ENCODE measurements around the gene CUEDC2.

The CUEDC2 gene

DNA sequence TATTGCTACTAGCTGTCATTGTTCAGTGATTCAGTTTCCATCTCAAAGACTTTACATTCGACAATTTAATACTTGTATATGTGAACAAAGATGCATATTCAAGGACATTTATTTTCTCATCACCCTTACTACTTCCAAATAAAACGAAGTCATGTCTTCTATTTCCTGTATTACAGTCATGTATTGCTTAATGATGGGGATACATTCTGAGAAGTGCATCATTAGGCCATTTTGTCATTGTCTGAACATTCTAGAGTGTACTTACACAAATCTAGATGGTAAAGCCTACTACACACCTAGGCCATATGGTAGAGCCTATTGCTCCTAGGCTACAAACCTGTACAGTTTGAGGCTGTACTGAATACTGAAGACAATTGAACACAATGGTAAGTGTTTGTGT, 12.5 kb upstream of the CUEDC2 start:
- DNase-seq (ENCODE audit: low read depth), result no peak
- TF ChIP-seq, protein P1, sequence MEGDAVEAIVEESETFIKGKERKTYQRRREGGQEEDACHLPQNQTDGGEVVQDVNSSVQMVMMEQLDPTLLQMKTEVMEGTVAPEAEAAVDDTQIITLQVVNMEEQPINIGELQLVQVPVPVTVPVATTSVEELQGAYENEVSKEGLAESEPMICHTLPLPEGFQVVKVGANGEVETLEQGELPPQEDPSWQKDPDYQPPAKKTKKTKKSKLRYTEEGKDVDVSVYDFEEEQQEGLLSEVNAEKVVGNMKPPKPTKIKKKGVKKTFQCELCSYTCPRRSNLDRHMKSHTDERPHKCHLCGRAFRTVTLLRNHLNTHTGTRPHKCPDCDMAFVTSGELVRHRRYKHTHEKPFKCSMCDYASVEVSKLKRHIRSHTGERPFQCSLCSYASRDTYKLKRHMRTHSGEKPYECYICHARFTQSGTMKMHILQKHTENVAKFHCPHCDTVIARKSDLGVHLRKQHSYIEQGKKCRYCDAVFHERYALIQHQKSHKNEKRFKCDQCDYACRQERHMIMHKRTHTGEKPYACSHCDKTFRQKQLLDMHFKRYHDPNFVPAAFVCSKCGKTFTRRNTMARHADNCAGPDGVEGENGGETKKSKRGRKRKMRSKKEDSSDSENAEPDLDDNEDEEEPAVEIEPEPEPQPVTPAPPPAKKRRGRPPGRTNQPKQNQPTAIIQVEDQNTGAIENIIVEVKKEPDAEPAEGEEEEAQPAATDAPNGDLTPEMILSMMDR (IDR thresholded peaks at IDR 0.05; ENCODE audit: insufficient read depth, low read depth, low read length, missing control alignments), result no peak
- H3K4me3 ChIP-seq (ENCODE audit: low read length), result no peak overlapping the region

DNA sequence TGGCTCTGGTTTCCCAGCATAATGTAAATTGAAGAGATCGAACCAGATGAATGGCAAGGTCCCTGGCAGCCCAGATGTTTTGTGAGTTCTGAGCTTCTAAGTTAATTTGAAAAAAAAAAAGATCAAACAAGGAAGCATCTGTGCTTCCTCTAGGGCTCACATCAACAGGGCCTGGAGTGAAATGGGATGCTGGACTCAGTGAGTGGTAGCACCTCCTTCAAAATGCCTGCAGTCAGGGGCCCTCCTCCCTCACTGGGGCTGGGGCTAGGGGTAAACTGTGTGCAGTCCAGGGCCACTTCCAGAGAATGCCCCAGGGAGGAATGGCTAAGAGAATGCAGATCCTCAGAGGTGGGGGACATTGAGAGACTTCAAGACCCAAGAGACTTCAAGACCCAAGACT, 6.0 kb upstream of the CUEDC2 start:
- H3K4me3 ChIP-seq (ENCODE audit: low read length), result no peak overlapping the region
- TF ChIP-seq, protein P1 (IDR thresholded peaks at IDR 0.05; ENCODE audit: insufficient read depth, low read depth, low read length, missing control alignments), result no peak
- DNase-seq (ENCODE audit: low read depth), result no peak

DNA sequence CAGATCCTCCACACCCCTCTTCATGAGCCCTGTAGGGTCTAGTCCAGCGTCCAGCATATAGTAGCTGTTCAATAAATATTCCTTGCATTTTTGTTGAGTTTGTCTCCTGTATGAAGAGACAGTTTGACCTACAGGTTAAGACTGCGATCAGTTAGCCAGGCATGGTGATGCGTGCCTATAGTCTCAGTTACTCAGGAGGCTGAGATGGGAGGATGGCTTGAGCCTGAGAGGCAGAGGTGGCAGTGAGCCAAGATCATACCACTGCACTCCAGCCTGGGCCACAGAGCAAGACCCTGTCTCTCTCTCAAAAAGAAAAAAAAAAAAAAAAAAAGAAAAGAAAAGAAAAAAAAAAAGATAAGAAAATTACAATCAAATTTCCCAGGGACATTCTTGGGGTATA, 5.1 kb upstream of the CUEDC2 start:
- TF ChIP-seq, protein P1 (IDR thresholded peaks at IDR 0.05; ENCODE audit: insufficient read depth, low read depth, low read length, missing control alignments), result no peak
- no peak for DNase-seq (ENCODE audit: low read depth)
- no peak overlapping the region for H3K4me3 ChIP-seq (ENCODE audit: low read length)

DNA sequence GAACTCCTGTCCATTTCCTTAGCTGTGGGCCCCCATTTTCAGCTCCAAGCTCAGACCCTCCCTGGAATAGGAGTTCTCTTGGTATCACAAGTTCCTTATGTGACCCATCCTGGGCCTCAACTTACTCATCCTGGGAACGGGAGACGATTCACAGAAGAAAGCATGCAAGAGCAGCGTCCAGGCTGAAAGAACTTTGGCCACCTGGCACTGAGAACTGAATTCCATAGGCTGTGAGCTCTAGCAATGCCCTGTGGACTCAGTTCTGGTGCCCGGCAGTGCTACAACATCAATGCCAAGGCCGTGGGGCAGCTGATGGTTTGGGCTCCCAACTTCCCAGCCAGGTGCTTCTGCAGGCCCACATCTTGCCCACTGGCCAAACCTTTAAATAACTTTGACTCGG, 3.9 kb upstream of the CUEDC2 start:
- TF ChIP-seq, protein P1 (IDR thresholded peaks at IDR 0.05; ENCODE audit: insufficient read depth, low read depth, low read length, missing control alignments), result no peak
- DNase-seq (ENCODE audit: low read depth), result no peak
- H3K4me3 ChIP-seq (ENCODE audit: low read length), result no peak overlapping the region

DNA sequence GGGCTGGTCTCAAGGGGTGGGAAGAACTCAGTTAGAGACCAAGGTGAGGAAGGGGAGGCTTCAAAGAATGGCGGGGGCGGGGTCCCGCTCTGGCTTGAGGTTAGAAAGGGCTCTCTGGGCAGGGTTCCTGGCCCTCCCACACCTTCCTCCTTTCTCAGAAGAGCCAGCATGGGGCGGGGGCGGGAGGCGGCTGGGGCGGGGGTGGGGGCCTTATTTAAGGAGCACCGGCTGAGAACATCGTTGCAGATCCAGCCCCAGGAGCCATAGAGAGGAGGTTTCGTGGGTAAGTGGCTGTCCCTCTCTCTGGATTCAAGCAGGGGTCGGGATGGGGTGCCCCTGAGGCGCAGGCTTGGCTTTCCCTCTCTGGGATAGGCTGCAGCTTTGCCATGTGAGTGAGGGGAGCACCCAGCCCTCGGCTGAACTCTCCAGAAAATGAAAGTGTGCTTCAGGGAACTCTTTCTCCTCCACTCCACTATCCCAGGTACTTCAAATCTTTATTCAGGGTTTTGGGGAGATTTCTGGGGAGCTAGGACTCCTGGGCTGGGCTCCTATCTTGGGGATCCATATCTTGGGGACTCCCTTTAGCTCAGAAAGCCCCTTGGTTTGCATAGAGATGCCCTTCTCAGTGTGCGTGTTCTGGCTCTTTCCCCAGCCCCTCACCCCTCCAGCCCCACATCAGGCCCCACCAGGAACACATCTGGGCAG, 3.3 kb upstream of the CUEDC2 start:
- TF ChIP-seq, protein P1 (IDR thresholded peaks at IDR 0.05; ENCODE audit: insufficient read depth, low read depth, low read length, missing control alignments), result no peak
- H3K4me3 ChIP-seq (ENCODE audit: low read length), result no peak overlapping the region
- no peak for DNase-seq (ENCODE audit: low read depth)

DNA sequence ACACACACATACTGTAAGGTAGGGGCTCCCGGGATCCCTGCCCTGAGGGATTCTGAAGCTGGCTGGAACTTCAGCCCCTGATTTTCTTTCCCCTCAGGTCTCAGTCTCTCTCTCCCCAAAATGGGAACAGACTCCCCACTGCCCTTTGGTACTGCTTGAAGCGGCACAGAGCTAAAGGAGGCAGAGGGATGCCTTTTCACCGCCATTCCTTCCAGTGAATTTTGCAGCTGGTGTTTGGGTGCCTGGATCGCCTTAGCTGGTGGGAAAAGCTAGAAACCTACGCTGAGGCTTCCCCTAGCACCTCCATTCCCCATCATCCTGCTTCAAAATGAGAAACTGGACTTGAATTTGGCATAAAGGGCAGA, 2.7 kb upstream of the CUEDC2 start:
- TF ChIP-seq, protein P1 (IDR thresholded peaks at IDR 0.05; ENCODE audit: insufficient read depth, low read depth, low read length, missing control alignments), result no peak
- no peak overlapping the region for H3K4me3 ChIP-seq (ENCODE audit: low read length)

More for the DNA sequence above, 2.7 kb upstream of the CUEDC2 start:
- DNase-seq (ENCODE audit: low read depth), result no peak

Data from epithelial cell of esophagus (primary cell).